ENCODE results near the gene FRMD4B. TPM values are rescaled to one million over a fixed set of nuclear protein-coding genes. Genes with fewer than 3 reads are reported as not detected.

The FRMD4B gene
- total and polyA plus RNA-seq, 2 experiments from 2014 or later: 6.4 to 12.8 TPM

GRCh38 chr3:69209413-69209812, 176.5 kb downstream of the FRMD4B start:
- ATAC-seq: no peak
- no peak overlapping the region for H3K27ac Mint-ChIP-seq
- H3K9me3 Mint-ChIP-seq: 0 out of 3 replicates have a peak, but pooled peaks cover 3% of the 10 kb centered on the region
- no peaks in the 10 kb centered on the region for H3K4me1 ChIP-seq (ENCODE audit: insufficient read depth)
- no peak for DNase-seq (ENCODE audit: low spot score)
- TF ChIP-seq POLR2AphosphoS5 (IDR thresholded peaks at IDR 0.05; ENCODE audit: low read depth): no peak
- no peaks in the 10 kb centered on the region for H3K36me3 Mint-ChIP-seq (ENCODE audit: low read depth)
- no peaks in the 10 kb centered on the region for H3F3A ChIP-seq (replicated peaks; ENCODE audit: low read depth)
- H3K27me3 ChIP-seq (ENCODE audit: insufficient read depth): no peaks in the 10 kb centered on the region
- H2AFZ ChIP-seq: no peak overlapping the region
- no peaks in the 10 kb centered on the region for H3K36me3 ChIP-seq (ENCODE audit: insufficient read depth)
- peaks cover 3% of the 10 kb centered on the region; the same call in 1 of the 2 replicates for H3K9me2 ChIP-seq (ENCODE audit: insufficient read depth)
- H3K4me3 Mint-ChIP-seq: no peak overlapping the region
- H3K79me2 ChIP-seq (replicated peaks; ENCODE audit: insufficient read depth): no peaks in the 10 kb centered on the region
- no peaks in the 10 kb centered on the region for H3K27me3 Mint-ChIP-seq (ENCODE audit: insufficient read depth, low read depth, poor library complexity)
- no peak overlapping the region for H3K4me2 ChIP-seq
- H4K20me1 ChIP-seq (replicated peaks; ENCODE audit: insufficient read depth): no peaks in the 10 kb centered on the region
- no peak overlapping the region for H3K27ac ChIP-seq (ENCODE audit: low read depth)
- H3K4me1 Mint-ChIP-seq: no peaks in the 10 kb centered on the region
- no peak overlapping the region for H3K4me3 ChIP-seq

- H3K4me3 ChIP-seq: no peak overlapping the region
- H3K9me2 ChIP-seq (ENCODE audit: insufficient read depth): peaks cover 3% of the 10 kb centered on the region; the same call in 1 of the 2 replicates
- H4K20me1 ChIP-seq (replicated peaks; ENCODE audit: insufficient read depth): no peaks in the 10 kb centered on the region
- Mint-ChIP-seq H3K9me3 (0 out of 3 replicates have a peak, but pooled peaks cover 3% of the 10 kb centered on the region), H3K4me1 (peaks cover 5% of the 10 kb centered on the region; the same call in 2 of the 3 replicates), H3K27ac (no peak overlapping the region), H3K27me3 (ENCODE audit: insufficient read depth, low read depth, poor library complexity) (no peaks in the 10 kb centered on the region), H3K4me3 (no peak overlapping the region), H3K36me3 (ENCODE audit: low read depth) (no peaks in the 10 kb centered on the region)
- H3K36me3 ChIP-seq (ENCODE audit: insufficient read depth): no peaks in the 10 kb centered on the region
- no peaks in the 10 kb centered on the region for H3K79me2 ChIP-seq (replicated peaks; ENCODE audit: insufficient read depth)
- no peak overlapping the region for H3K27ac ChIP-seq (ENCODE audit: low read depth)
- H3K4me2 ChIP-seq: no peak overlapping the region
- no peaks in the 10 kb centered on the region for H3F3A ChIP-seq (replicated peaks; ENCODE audit: low read depth)
- H3K4me1 ChIP-seq (ENCODE audit: insufficient read depth): no peaks in the 10 kb centered on the region; the same call in 1 of the 2 replicates
- H2AFZ ChIP-seq: no peak overlapping the region
- no peak for TF ChIP-seq EZH2 (IDR thresholded peaks at IDR 0.05; ENCODE audit: low read depth, unreplicated experiment)
- TF ChIP-seq CREB1 (CRISPR knock-in tag; IDR thresholded peaks at IDR 0.05; ENCODE audit: low read depth): no peak
- TF ChIP-seq ZNF331 (CRISPR knock-in tag; IDR thresholded peaks at IDR 0.05; ENCODE audit: low read depth): no peak
- TF ChIP-seq NANOG (IDR thresholded peaks at IDR 0.05; ENCODE audit: borderline replicate concordance): no peak
- TF ChIP-seq ZNF114 (CRISPR knock-in tag; IDR thresholded peaks at IDR 0.05): no peak
- ATAC-seq (no peak), DNase-seq (ENCODE audit: low spot score) (no peak)
- no peaks in the 10 kb centered on the region for H3K27me3 ChIP-seq (ENCODE audit: insufficient read depth)
Measured at GRCh38 chr3:69207031-69207430, 178.9 kb downstream of the FRMD4B start.

GRCh38 chr3:69205385-69205784, 180.5 kb downstream of the FRMD4B start:
- no peaks in the 10 kb centered on the region for H3K79me2 ChIP-seq (replicated peaks; ENCODE audit: insufficient read depth)
- no peak overlapping the region for H3K4me2 ChIP-seq
- no peaks in the 10 kb centered on the region for H4K20me1 ChIP-seq (replicated peaks; ENCODE audit: insufficient read depth)
- H3F3A ChIP-seq (replicated peaks; ENCODE audit: low read depth): no peaks in the 10 kb centered on the region
- 0 out of 3 replicates have a peak, but pooled peaks cover 3% of the 10 kb centered on the region for H3K9me3 Mint-ChIP-seq
- H3K27ac ChIP-seq (ENCODE audit: low read depth): no peak overlapping the region
- no peaks in the 10 kb centered on the region for H3K36me3 ChIP-seq (ENCODE audit: insufficient read depth)
- peaks cover 8% of the 10 kb centered on the region for H3K4me1 ChIP-seq (ENCODE audit: insufficient read depth)
- no peak for DNase-seq (ENCODE audit: low spot score)
- no peaks in the 10 kb centered on the region for H3K27me3 ChIP-seq (ENCODE audit: insufficient read depth)
- H2AFZ ChIP-seq: no peak overlapping the region
- H3K36me3 Mint-ChIP-seq (ENCODE audit: low read depth): no peaks in the 10 kb centered on the region
- peaks cover 12% of the 10 kb centered on the region for H3K4me1 Mint-ChIP-seq
- ATAC-seq: no peak
- H3K4me3 ChIP-seq: no peak overlapping the region
- H3K4me3 Mint-ChIP-seq: no peak overlapping the region
- H3K27me3 Mint-ChIP-seq (ENCODE audit: insufficient read depth, low read depth, poor library complexity): no peaks in the 10 kb centered on the region
- peaks cover 3% of the 10 kb centered on the region; the same call in 1 of the 2 replicates for H3K9me2 ChIP-seq (ENCODE audit: insufficient read depth)
- H3K27ac Mint-ChIP-seq: no peak overlapping the region
- no peak for TF ChIP-seq NANOG (IDR thresholded peaks at IDR 0.05; ENCODE audit: borderline replicate concordance)
- TF ChIP-seq STAT1 (IDR thresholded peaks at IDR 0.05; ENCODE audit: unreplicated experiment): no peak
- TF ChIP-seq ZNF462 (CRISPR knock-in tag; IDR thresholded peaks at IDR 0.05): no peak
- TF ChIP-seq EZH2phosphoT487 (IDR thresholded peaks at IDR 0.05; ENCODE audit: unreplicated experiment): no peak
- no peak for TF ChIP-seq ZNF331 (CRISPR knock-in tag; IDR thresholded peaks at IDR 0.05; ENCODE audit: low read depth)
- no peak for TF ChIP-seq CREB1 (CRISPR knock-in tag; IDR thresholded peaks at IDR 0.05; ENCODE audit: low read depth)
